Stimulated activated CD8-positive, alpha-beta memory T cell treated with anti-CD3 and anti-CD28 coated beads, Interleukin-7, amount 100 ng/mL, for 4 hours (primary cell): ENCODE measurements around the gene HRH2.
"Not testable (repeated sequence)": the region's sequence is repeated elsewhere in the genome, so short reads cannot be mapped to it uniquely, and the experiment has no call there.

Experiments used
- DNase-seq, 2 donors: peaks; one replicate each; pipeline ENCODE4 v3.0.0-alpha.2; 2020; ENCODE audit warnings: low read depth in 2 of 2

Gene HRH2

GRCh38 chr5:175740014-175740413 is 82.1 kb downstream of the HRH2 start:
- DNase-seq, result no peak

DNA sequence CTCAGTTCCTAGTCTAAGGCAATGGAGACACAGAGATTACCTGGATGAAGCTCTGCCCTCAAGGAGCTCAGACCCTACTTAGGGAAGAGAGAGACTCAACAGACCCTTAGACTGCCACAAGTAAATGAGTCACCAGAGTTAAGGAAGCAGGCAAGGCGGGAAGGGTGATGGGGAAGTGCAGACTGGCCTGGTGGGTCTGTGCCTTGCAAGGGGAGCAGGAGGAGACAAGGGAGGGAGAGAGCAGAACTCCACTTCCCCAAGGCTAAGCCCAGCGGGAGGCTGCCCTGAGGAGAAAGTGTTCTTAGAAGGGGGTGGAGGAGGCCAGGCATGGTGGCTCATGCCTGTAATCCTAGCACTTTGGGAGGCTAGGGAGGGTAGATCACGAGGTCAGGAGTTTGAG is 83.7 kb downstream of the HRH2 start:
- no peak for DNase-seq

- no peak for DNase-seq
These were observed 84.6 kb downstream of the HRH2 start for GRCh38 chr5:175742290-175742994.

- DNase-seq, result no peak
These were observed 85.9 kb downstream of the HRH2 start for GRCh38 chr5:175743676-175744210.

DNA sequence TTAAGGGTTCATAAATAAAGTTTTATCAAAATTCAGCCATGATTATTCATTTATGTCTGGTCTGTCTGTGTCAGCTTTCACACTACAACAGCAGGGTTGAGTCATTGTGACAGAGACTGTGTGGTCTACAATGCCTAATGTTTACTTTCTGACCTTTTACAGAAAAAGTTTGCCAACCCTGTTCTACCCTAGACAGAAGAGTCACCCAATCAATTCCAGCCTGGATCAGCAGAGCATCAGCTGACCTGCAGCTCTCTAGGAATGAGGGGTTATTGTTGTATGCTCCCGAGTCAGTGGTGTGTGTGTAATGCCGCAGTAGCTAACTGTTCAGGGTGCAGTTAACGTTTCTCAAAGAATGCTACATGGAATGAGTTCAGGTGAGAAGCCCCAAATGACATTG is 87.3 kb downstream of the HRH2 start:
- no peak for DNase-seq

DNA sequence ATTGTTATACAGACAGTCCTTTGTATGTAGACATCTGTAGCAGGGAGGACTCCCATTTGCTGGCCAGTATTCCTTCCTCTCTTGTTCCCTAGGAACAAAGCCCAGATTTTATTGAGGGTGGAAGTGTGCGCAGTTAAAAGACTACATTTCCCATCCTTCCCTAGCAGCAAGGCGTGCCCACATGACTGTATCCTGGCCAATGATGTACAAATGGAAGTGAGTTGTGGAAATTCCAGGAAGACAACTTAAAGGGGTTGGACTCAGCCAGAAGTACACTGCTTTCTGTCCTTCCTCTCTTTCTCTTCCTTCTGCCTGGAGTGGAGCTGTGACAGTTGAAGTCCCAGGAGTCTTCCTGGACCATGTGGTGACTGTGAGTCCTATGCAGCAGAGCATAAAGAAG is 89.0 kb downstream of the HRH2 start:
- DNase-seq, result no peak

GRCh38 chr5:175747539-175748060 is 89.7 kb downstream of the HRH2 start:
- no peak for DNase-seq

GRCh38 chr5:175748650-175749049 is 90.8 kb downstream of the HRH2 start:
- DNase-seq, result no peak

GRCh38 chr5:175749591-175749990 is 91.7 kb downstream of the HRH2 start:
- DNase-seq, result no peak

GRCh38 chr5:175750511-175750931 is 92.7 kb downstream of the HRH2 start:
- DNase-seq, result no peak

GRCh38 chr5:175751369-175751768 is 93.5 kb downstream of the HRH2 start:
- no peak for DNase-seq

DNA sequence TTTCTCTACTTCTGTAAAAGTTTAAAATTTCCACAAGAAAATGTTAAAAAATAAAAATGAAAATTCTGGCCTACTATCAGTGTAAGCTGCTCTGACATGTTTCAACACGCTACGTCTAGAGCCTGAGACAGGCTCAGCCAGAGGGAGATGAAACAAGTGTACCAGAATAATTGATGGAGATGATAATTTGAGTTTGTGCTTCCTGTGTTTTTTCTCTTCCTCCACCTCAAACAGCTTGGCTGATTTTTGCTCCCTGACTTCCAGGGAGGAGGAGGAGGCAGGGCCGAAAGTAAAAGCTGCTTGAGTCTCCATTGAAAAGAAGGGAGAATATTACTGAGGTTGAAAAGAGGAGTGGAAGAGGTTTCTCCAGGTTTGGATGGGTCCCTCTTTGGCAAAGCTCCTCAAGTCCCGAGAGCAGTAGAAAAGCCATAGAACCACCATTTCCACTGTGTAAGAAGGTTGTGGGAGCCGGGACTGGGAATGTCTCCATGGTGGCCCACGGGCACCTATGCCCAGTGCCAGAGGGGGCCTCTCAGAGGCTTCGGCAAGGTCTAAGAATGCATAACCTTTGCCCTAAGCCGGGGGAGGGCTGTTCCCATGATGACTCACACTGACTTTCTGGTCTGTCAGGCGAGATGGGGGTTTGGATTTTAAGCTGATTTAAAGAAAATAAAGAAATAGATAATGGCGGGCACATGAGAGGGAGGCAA is 95.1 kb downstream of the HRH2 start:
- DNase-seq, result no peak

- DNase-seq, result no peak
These were observed 95.9 kb downstream of the HRH2 start for GRCh38 chr5:175753536-175754402.

- not testable (repeated sequence) for DNase-seq
These were observed 102.1 kb downstream of the HRH2 start for GRCh38 chr5:175759991-175760390.
